GM12873 (cell line): Measurements from ENCODE around the gene EVPLL.

Experiments
- CTCF ChIP-seq: IDR thresholded peaks from 2 replicates; pipeline ENCODE4 v1.5.1; 2012; ENCODE audit warnings: low read depth, mild to moderate bottlenecking, moderate library complexity, low read length, control low read depth; ENCODE audit not compliant: insufficient read depth; ENCODE audit errors: missing control alignments

EVPLL gene

GRCh38 chr17:18370761-18371160 is 6.8 kb upstream of the EVPLL start:
- no peak for TF ChIP-seq CTCF

DNA sequence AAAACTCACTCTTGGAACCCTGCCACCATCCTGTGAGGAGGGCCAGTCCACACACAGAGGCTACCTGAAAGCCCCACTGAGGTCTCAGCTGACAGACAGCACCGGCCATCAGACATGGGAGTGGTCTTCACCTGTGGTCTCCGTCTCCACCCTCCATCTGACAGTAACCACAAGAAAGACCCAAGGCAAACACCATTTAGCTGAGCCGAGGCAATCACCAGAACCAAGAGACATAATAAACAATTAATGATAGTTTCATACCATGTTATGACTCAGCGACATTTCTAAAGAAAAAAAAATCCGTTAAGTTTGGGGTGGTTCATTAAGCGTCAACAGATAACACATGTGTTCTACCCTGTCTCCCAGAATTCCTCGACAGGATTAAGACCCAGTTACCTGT is 6.1 kb upstream of the EVPLL start:
- no peak for TF ChIP-seq CTCF

- TF ChIP-seq CTCF: no peak
These were observed 3.4 kb upstream of the EVPLL start for GRCh38 chr17:18374216-18374615.

GRCh38 chr17:18378205-18378505 is 577 bp downstream of the EVPLL start:
- TF ChIP-seq CTCF: no peak

DNA sequence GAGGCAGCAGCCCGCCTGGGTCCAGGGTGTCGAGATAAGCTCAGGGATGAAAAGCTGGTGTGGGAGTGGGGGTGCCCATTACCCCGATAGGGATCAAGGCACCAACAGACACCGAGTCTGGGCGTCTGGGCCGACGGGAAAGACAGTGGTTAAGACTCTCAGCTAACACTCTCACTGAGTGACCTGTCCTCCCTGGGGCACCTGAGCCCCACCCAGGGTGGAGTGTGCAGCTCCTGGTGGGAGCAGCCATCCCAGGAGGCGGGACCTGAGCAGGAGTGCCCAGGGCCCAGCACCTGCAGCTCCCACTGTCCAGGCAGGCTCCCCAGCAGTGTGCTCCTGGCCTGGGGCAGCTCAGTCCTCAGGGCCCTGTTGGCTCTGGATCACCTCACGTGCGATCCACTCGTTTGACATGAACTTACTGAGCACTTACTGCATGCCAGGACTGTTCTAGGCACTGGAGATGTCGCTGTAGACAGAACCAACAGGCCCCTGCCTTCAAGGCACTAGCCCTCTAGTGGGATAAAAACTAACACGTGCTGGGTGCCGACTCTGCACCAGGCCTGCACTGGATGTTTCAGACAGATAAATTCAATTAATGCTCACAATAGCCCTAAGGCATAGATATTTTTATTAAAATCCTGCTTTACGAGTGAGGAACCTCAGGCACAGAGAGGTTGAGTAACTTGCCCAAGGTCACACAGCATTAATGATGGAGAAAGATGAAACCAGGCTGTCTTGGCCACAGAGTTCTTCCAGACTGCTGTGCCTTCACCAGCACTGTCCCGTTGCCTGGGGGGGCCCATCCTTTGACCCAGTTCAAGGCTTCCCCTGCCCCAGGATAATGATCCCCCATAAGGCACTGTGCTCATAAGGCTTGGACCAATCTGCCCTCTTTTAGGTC is 1.9 kb downstream of the EVPLL start:
- TF ChIP-seq CTCF: no peak

DNA sequence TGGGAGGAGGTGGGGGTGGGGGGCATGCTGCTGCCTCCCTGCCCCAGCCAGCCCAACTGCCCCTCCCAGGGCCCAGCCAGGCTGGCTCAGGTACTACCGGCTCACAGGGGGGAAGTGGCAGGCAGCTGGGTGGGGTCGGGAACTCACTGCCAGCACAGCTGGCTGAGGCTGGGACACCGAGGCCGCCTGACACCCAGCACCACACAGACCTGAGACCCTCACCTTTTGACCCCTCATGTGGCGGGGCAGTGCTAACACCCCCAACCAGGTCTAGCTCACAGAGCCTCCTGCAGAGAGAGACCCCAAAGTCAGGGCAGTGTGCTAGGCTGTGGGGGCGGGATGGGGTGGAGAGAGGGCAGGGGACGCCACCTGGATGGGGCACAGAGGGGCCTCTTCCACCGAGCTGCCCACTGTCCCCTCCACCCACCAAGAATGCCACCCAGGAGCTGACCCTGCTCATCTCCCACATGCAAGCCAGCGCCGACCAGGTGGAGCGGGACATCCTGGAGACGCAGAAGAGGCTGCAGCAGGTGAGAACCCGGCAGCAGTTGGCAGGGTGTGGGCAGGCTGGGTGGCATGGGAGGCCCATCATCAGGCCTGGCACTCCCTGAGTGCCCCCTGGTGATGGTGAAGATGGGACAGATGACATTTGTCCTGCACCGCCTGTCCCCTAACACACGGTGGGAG is 3.0 kb downstream of the EVPLL start:
- no peak for TF ChIP-seq CTCF

- no peak for TF ChIP-seq CTCF
These were observed 3.8 kb downstream of the EVPLL start for GRCh38 chr17:18381158-18381952.
